ENCODE data around the gene PLCB1. TPM values are rescaled to one million over a fixed set of nuclear protein-coding genes. Genes with fewer than 3 reads are reported as not detected.
A peak's percentile ranks its signal among the peaks of the same experiment; 100 is the strongest.

PLCB1 gene
- total and polyA plus RNA-seq, 2 donors (not counting 3 experiments of a cell fraction or from before 2014, with no cell fraction given): 10.2 to 53.4 TPM

- Histone ChIP-seq H3K27me3 (ENCODE audit: control insufficient read depth in 2 of 2, insufficient read depth in 2 of 2, low read length in 2 of 2) (no peaks in the 10 kb centered on the region), H3K4me1 (ENCODE audit: control insufficient read depth, extremely low read depth, insufficient read depth, low read length) (peaks cover 17% of the 10 kb centered on the region), H3K4me3 (replicated peaks in 1 of 3; ENCODE audit: insufficient read depth in 1 of 3, low read depth in 1 of 3, low read length in 3 of 3) (no peak overlapping the region), H4K20me1 (replicated peaks; ENCODE audit: control insufficient read depth, extremely low read depth, insufficient read depth, low read length) (no peaks in the 10 kb centered on the region), H3K9me3 (replicated peaks; ENCODE audit: control insufficient read depth, insufficient read depth, low read length) (no peaks in the 10 kb centered on the region), H3K9me1 (replicated peaks; ENCODE audit: control insufficient read depth, extremely low read depth, insufficient read depth, low read length) (no peaks in the 10 kb centered on the region), H3K4me2 (ENCODE audit: insufficient read depth, low read length) (no peak overlapping the region), H3K9ac (replicated peaks; ENCODE audit: extremely low read depth, insufficient read depth, low read length) (no peak overlapping the region), H3K36me3 (ENCODE audit: control insufficient read depth in 2 of 2, extremely low read depth in 1 of 2, insufficient read depth in 2 of 2, low read length in 2 of 2) (no peaks in the 10 kb centered on the region), H2AFZ (ENCODE audit: low read depth, low read length) (peak overlapping the region; percentile 24), H3K79me2 (ENCODE audit: control insufficient read depth, insufficient read depth, low read length) (no peaks in the 10 kb centered on the region), H3K27ac (ENCODE audit: insufficient read depth, low read depth, low read length) (no peak overlapping the region)
- TF ChIP-seq FOS (IDR thresholded peaks at IDR 0.05; ENCODE audit: borderline replicate concordance, insufficient read depth, low read length): no peak
- TF ChIP-seq GATA2 (IDR thresholded peaks at IDR 0.05; ENCODE audit: insufficient read depth, insufficient read length, low read depth, low read length): peak; percentile 34
- FAIRE-seq (peak; percentile 24), DNase-seq (ENCODE audit: low read depth, low spot score) (peak; percentile 14)
- BruUV-seq (replicated peaks): no TSS peak
- ChIA-PET POLR2A (no interaction called here), CTCF (interaction anchor here (1.3 to 1.4 kb wide), 2 partner anchors 18 to 607 kb away, joined by 3 to 6 read pairs; no protein-coding TSS in a partner anchor)
- dilution Hi-C loops (cut with MboI; ENCODE audit: extremely low pct_ligation_motif_present, low sequenced_read_pairs): no loop called here
- intact Hi-C loops (cut with micrococcal nuclease): no loop called here
Observed at GRCh38 chr20:8115436-8115835, 16.6 kb upstream of the PLCB1 start.

DNA sequence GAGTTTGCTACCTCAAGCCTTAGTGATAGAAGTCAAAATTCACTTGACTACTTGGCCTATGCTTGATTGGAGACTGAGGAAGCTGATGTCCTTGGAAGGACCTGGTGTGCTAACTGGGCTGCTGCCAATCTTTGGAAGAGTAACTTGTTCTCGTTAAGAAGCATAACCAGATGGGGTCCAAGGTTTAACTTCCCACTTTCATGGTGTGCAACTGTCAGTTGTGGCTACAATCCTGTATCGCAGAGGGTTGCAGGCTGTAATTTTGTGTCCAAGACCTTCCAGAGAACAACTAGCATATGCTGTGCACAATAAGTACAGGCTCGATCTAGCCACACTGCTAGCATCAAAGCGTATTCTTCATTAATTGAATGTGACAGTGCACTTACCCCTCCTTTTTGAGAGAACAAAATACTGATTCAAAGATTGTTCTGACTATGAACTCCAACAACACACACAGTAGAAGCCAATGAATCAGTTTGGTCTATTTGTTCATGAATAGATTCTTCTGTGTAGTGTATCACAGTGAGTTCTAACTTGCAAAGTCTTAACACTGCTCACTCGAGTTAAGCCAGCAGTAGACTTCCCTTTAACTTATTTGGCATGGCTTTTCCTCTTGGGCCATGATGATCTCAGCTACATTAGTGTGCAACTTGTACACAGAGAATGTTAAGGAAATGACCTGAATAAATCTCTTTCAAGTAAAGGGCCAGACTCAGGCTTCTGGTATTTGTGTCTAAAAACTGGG lies 15.8 kb upstream of the PLCB1 start:
- Histone ChIP-seq H3K36me3 (ENCODE audit: control insufficient read depth in 2 of 2, extremely low read depth in 1 of 2, insufficient read depth in 2 of 2, low read length in 2 of 2) (no peaks in the 10 kb centered on the region), H3K4me1 (ENCODE audit: control insufficient read depth, extremely low read depth, insufficient read depth, low read length) (peaks cover 17% of the 10 kb centered on the region), H3K4me2 (ENCODE audit: insufficient read depth, low read length) (peak overlapping the region; percentile 28), H3K9me1 (replicated peaks; ENCODE audit: control insufficient read depth, extremely low read depth, insufficient read depth, low read length) (no peaks in the 10 kb centered on the region), H3K27me3 (ENCODE audit: control insufficient read depth in 2 of 2, insufficient read depth in 2 of 2, low read length in 2 of 2) (no peaks in the 10 kb centered on the region), H3K9ac (replicated peaks; ENCODE audit: extremely low read depth, insufficient read depth, low read length) (no peak overlapping the region), H3K9me3 (replicated peaks; ENCODE audit: control insufficient read depth, insufficient read depth, low read length) (no peaks in the 10 kb centered on the region), H2AFZ (ENCODE audit: low read depth, low read length) (no peak overlapping the region), H4K20me1 (replicated peaks; ENCODE audit: control insufficient read depth, extremely low read depth, insufficient read depth, low read length) (no peaks in the 10 kb centered on the region), H3K79me2 (ENCODE audit: control insufficient read depth, insufficient read depth, low read length) (no peaks in the 10 kb centered on the region), H3K4me3 (replicated peaks in 1 of 3; ENCODE audit: insufficient read depth in 1 of 3, low read depth in 1 of 3, low read length in 3 of 3) (no peak overlapping the region), H3K27ac (ENCODE audit: insufficient read depth, low read depth, low read length) (no peak overlapping the region)
- no TSS peak for BruUV-seq (replicated peaks)
- TF ChIP-seq JUN (IDR thresholded peaks at IDR 0.05; ENCODE audit: borderline replicate concordance, insufficient read depth, insufficient read length, low read depth) (peak; percentile 14), GATA2 (IDR thresholded peaks at IDR 0.05; ENCODE audit: insufficient read depth, insufficient read length, low read depth, low read length) (peak; percentile 45)
- TF ChIP-seq, protein P1, sequence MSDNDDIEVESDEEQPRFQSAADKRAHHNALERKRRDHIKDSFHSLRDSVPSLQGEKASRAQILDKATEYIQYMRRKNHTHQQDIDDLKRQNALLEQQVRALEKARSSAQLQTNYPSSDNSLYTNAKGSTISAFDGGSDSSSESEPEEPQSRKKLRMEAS (IDR thresholded peaks at IDR 0.05; ENCODE audit: insufficient read depth, insufficient read length): no peak
- FAIRE-seq (peak; percentile 26), DNase-seq (ENCODE audit: low read depth, low spot score) (peak; percentile 52)
- ChIA-PET CTCF (interaction anchor here (0.5 to 1.4 kb wide), 2 partner anchors 19 to 1493 kb away, joined by 3 read pairs; no protein-coding TSS in a partner anchor), POLR2A (no interaction called here)
- dilution Hi-C loops (cut with MboI; ENCODE audit: extremely low pct_ligation_motif_present, low sequenced_read_pairs): no loop called here
- intact Hi-C loops (cut with micrococcal nuclease): no loop called here
